Breast epithelium (tissue), 4 donors: ENCODE results near the gene RPS16. TPM values are rescaled to one million over a fixed set of nuclear protein-coding genes. Genes with fewer than 3 reads are reported as not detected.

ENCODE experiments used
- DNase-seq, 2 donors: peaks; one replicate each; pipeline ENCODE4 v3.0.0-alpha.2; 2019; ENCODE audit warnings: low spot score in 2 of 2
- H3K27ac ChIP-seq, 2 donors: fragments of 200-600 bp; sonication (generic) in 1 of 2; one replicate each; pipeline ENCODE4 v1.5.1; 2016 to 2019; ENCODE audit warnings: mild to moderate bottlenecking in 1 of 2
- H3K27me3 ChIP-seq, 2 donors: fragments of 200-600 bp; sonication (generic) in 1 of 2; one replicate each; pipeline versions ENCODE4 v1.5.1 to v1.6.0; 2017 to 2019; ENCODE audit warnings: control low read depth in 1 of 2, mild to moderate bottlenecking in 1 of 2
- H3K36me3 ChIP-seq: fragments of 200-600 bp; one replicate; pipeline ENCODE4 v1.5.1; 2019
- H3K4me1 ChIP-seq, 2 donors: fragments of 200-600 bp; sonication (generic); one replicate each; pipeline ENCODE4 v1.5.1; 2016 to 2019; ENCODE audit warnings: control low read depth in 1 of 2
- H3K4me3 ChIP-seq, 3 donors: fragments of 200-600 bp; sonication (generic); 1 replicate in 2 of 3; 2 replicates in 1 of 3; pipeline ENCODE4 v1.5.1; 2016 to 2019; ENCODE audit warnings: mild to moderate bottlenecking in 3 of 3, moderate library complexity in 2 of 3
- H3K9me3 ChIP-seq, 2 donors: fragments of 200-600 bp; sonication (generic) in 1 of 2; one replicate each; pipeline ENCODE4 v1.5.1; 2016 to 2019; ENCODE audit warnings: control low read depth in 1 of 2
- POLR2A ChIP-seq: fragments of 450-650 bp; IDR thresholded peaks from one replicate; pipeline ENCODE4 v1.6.1; 2016; ENCODE audit warnings: antibody characterized with exemption, mild to moderate bottlenecking, moderate library complexity
- POLR2AphosphoS5 ChIP-seq, 3 donors: sonication (generic); formaldehyde crosslinking; IDR thresholded peaks; one replicate each; pipeline ENCODE4 v1.6.1; 2017; ENCODE audit warnings: antibody characterized with exemption in 3 of 3
- intact Hi-C: fragments of 100-400 bp; cut with DNase I; formaldehyde crosslinking; loops from one replicate; pipeline ENCODE4 v1.15.1; 2023; ENCODE audit warnings: low total_unique reads
- total RNA-seq, 3 donors: library from RNA; depleted of rRNA; stranded (reverse); fragments of >200 nt; gene quantifications; one replicate each; pipeline ENCODE4 v1.1.0, GENCODE V29; 2016
- TF ChIP-seq, protein P1 (sequence below), 3 donors: fragments of 450-650 bp; IDR thresholded peaks; one replicate each; pipeline ENCODE4 v1.5.1; 2016 to 2017; ENCODE audit warnings: antibody characterized with exemption in 3 of 3, mild to moderate bottlenecking in 3 of 3, moderate library complexity in 3 of 3

The RPS16 gene
- total RNA-seq, 3 donors from 2014 or later: 1,681 to 3,245 (median 1,756) TPM

- peak; percentile 48 for TF ChIP-seq POLR2A
- no peak for TF ChIP-seq POLR2AphosphoS5 (IDR thresholded peaks at IDR 0.05)
- Histone ChIP-seq H3K36me3 (peaks cover 6% of the 10 kb centered on the region), H3K27ac (peak overlapping the region; percentile 100), H3K9me3 (no peaks in the 10 kb centered on the region), H3K4me1 (peaks cover 0 to 13% of the 10 kb centered on the region in 2 donors), H3K4me3 (peak overlapping the region; percentile 81 to 98 (median 96)), H3K27me3 (no peaks in the 10 kb centered on the region)
- DNase-seq: peak in 1 of 2 donors; percentile 79
- intact Hi-C loops: no loop called here
These were observed 29.6 kb downstream of the RPS16 start for GRCh38 chr19:39405958-39406655.

GRCh38 chr19:39405261-39405957 lies 30.3 kb downstream of the RPS16 start:
- Histone ChIP-seq H3K4me3 (peak overlapping the region; percentile 81 to 98 (median 96)), H3K36me3 (peaks cover 6% of the 10 kb centered on the region), H3K27ac (peak overlapping the region; percentile 100), H3K9me3 (no peaks in the 10 kb centered on the region), H3K27me3 (no peaks in the 10 kb centered on the region), H3K4me1 (peaks cover 0 to 13% of the 10 kb centered on the region in 2 donors)
- DNase-seq: no peak
- TF ChIP-seq, protein P1, sequence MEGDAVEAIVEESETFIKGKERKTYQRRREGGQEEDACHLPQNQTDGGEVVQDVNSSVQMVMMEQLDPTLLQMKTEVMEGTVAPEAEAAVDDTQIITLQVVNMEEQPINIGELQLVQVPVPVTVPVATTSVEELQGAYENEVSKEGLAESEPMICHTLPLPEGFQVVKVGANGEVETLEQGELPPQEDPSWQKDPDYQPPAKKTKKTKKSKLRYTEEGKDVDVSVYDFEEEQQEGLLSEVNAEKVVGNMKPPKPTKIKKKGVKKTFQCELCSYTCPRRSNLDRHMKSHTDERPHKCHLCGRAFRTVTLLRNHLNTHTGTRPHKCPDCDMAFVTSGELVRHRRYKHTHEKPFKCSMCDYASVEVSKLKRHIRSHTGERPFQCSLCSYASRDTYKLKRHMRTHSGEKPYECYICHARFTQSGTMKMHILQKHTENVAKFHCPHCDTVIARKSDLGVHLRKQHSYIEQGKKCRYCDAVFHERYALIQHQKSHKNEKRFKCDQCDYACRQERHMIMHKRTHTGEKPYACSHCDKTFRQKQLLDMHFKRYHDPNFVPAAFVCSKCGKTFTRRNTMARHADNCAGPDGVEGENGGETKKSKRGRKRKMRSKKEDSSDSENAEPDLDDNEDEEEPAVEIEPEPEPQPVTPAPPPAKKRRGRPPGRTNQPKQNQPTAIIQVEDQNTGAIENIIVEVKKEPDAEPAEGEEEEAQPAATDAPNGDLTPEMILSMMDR (IDR thresholded peaks at IDR 0.05): no peak
- TF ChIP-seq POLR2A (no peak), POLR2AphosphoS5 (IDR thresholded peaks at IDR 0.05) (no peak)
- intact Hi-C loops: no loop called here

DNA sequence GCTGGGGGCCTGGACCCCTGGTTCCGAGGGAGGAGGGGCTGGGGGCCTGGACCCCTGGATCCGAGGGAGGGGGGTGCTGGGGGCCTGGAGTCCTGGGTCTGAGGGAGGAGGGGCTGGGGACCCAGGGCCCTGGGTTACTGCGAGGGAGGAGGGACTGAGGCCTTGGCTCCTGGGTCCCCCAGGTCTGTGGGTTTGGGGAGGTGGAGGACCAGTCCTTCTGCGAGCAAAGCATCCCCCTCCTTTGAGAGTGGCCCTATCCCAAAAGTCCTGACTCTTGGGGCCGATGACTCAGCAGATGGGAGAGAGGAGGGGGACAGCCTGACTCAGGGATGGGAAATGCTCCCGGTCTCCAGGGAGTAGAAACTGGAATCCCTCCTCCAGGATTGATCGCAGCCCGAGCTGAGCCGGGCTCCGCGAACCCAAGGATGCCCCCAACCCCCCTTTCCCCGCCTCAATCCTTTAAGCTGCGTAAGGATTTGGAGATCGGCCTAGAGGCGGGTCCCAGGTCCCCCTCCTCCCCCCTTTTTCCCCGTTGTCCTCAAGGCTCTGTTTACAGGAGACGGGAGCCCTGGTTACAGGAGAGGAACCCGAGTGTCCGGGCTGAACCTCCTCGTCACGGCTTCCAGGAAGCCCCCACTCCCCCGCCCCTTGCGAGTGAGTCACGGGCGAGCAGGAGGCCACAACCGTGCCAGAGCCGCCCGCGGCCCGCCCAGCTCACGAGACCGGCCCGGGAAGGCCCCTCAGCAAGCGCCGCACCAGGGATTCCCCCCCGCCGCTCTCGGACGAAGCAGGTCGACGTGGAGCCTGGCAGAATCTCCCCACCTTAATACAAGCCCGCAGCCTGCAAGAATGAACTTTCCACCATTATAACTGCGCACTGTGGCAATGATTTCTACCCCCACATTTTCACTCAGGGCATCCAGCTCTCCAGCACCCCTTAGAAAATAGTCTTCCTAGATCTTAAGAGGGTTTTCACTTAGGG lies 32.1 kb downstream of the RPS16 start:
- no peaks in the 10 kb centered on the region for H3K9me3 ChIP-seq
- no peaks in the 10 kb centered on the region for H3K27me3 ChIP-seq
- peak; percentile 99 to 100 for DNase-seq
- H3K4me1 ChIP-seq: peaks cover 0 to 13% of the 10 kb centered on the region in 2 donors
- H3K4me3 ChIP-seq: peak overlapping the region; percentile 55 to 80 (median 62)
- peaks cover 6% of the 10 kb centered on the region for H3K36me3 ChIP-seq
- TF ChIP-seq, protein P1 (IDR thresholded peaks at IDR 0.05): peak in 1 of 3 donors; percentile 13
- peak; percentile 81 for TF ChIP-seq POLR2A
- TF ChIP-seq POLR2AphosphoS5 (IDR thresholded peaks at IDR 0.05): peak; percentile 94 to 99 (median 97)
- intact Hi-C loops: no loop called here
- H3K27ac ChIP-seq: peak overlapping the region; percentile 100

GRCh38 chr19:39402346-39403300 lies 33.1 kb downstream of the RPS16 start:
- Histone ChIP-seq H3K36me3 (no peaks in the 10 kb centered on the region), H3K4me1 (peaks cover 0 to 13% of the 10 kb centered on the region in 2 donors)
- intact Hi-C loops: no loop called here

DNA sequence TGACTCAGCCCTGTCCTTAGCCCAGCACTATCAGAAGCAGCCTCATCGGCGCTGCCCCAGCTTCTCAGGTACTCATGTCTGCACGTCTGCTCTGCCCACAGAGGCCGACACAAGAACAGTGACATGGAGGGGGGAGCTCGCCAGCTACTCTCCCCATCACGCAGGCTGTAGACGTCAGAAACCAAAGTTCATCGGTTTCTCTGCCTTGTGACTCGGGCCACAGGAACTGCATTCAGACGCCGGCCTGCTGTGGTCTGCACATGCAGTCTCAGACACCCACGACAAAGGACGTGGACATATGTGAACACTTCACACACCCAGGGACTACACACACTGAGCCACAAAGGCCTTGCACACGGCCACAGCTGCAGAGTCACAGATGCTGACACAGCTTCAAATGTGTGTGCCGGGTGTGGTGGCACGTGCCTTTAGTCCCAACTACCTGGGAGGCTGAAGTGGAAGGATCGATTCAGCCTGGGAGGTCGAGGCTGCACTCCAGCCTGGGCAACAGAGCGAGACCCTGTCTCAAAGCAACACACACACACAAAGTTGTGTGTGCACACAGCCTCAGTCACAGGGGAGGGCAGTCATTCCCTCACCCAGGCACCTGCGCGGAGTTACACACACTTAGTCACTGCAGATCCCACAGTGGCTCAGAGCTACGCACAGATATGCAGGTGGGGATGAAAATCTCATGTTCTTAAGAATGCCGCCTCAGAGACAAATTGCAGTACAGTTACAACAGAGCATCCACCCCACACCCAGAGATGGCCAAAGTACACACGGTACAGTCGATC lies 34.0 kb downstream of the RPS16 start:
- TF ChIP-seq POLR2AphosphoS5 (IDR thresholded peaks at IDR 0.05) (peak in 1 of 3 donors; percentile 40), POLR2A (no peak)
- H3K9me3 ChIP-seq: no peaks in the 10 kb centered on the region
- DNase-seq: peak in 1 of 2 donors; percentile 63
- intact Hi-C loops: no loop called here
- H3K36me3 ChIP-seq: no peaks in the 10 kb centered on the region
- peak overlapping the region; percentile 100 for H3K27ac ChIP-seq
- peak overlapping the region in 2 of 3 donors; percentile 62 to 80 for H3K4me3 ChIP-seq
- H3K4me1 ChIP-seq: peaks cover 0 to 12% of the 10 kb centered on the region in 2 donors
- no peaks in the 10 kb centered on the region for H3K27me3 ChIP-seq

More at GRCh38 chr19:39402346-39403300, 33.1 kb downstream of the RPS16 start:
- Histone ChIP-seq H3K27me3 (no peaks in the 10 kb centered on the region), H3K4me3 (peak overlapping the region; percentile 55 to 80 (median 62)), H3K27ac (peak overlapping the region; percentile 100), H3K9me3 (no peaks in the 10 kb centered on the region)
- TF ChIP-seq POLR2AphosphoS5 (IDR thresholded peaks at IDR 0.05) (peak; percentile 90 to 97 (median 96)), POLR2A (no peak)
- peak; percentile 94 to 95 for DNase-seq
